Measurements from ENCODE around the gene EDDM13.

DNA sequence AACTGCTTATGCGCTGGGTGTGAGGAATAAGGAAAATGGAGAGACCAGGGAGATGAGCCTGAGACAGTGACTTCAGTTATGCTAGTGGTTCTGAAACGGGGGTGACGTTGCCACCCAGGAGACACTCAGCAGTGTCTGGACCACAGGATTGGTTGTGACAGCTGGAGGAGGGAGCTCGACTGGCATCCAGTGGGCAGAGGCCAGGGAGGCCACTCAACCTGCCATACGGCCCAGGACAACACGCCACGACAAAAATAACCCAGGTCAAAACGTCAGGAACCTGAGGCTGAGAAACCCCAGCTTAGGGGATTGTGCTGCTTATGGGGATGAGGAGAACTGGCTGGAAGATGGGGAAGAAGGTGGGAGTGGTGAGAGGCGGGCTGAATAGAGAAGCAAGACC lies 31.7 kb downstream of the EDDM13 start:
- TF ChIP-seq, protein P1, sequence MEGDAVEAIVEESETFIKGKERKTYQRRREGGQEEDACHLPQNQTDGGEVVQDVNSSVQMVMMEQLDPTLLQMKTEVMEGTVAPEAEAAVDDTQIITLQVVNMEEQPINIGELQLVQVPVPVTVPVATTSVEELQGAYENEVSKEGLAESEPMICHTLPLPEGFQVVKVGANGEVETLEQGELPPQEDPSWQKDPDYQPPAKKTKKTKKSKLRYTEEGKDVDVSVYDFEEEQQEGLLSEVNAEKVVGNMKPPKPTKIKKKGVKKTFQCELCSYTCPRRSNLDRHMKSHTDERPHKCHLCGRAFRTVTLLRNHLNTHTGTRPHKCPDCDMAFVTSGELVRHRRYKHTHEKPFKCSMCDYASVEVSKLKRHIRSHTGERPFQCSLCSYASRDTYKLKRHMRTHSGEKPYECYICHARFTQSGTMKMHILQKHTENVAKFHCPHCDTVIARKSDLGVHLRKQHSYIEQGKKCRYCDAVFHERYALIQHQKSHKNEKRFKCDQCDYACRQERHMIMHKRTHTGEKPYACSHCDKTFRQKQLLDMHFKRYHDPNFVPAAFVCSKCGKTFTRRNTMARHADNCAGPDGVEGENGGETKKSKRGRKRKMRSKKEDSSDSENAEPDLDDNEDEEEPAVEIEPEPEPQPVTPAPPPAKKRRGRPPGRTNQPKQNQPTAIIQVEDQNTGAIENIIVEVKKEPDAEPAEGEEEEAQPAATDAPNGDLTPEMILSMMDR (IDR thresholded peaks at IDR 0.05 in 8 of 11, conservative IDR thresholded peaks at IDR 0.05 in 3 of 11) = no peak
- TF ChIP-seq POLR2A (IDR thresholded peaks at IDR 0.05) (no peak), POLR2AphosphoS5 (IDR thresholded peaks at IDR 0.05) (no peak)

All from spleen (tissue), 7 donors.